GM19238 (cell line): ENCODE results near the gene ETFDH.
"Not testable (repeated sequence)": the region's sequence is repeated elsewhere in the genome, so short reads cannot be mapped to it uniquely, and the experiment has no call there.

Experiments
- DNase-seq: peaks from one replicate; pipeline ENCODE4 v3.0.0; 2011; ENCODE audit warnings: low spot score; ENCODE audit not compliant: insufficient read length

Gene ETFDH

DNA sequence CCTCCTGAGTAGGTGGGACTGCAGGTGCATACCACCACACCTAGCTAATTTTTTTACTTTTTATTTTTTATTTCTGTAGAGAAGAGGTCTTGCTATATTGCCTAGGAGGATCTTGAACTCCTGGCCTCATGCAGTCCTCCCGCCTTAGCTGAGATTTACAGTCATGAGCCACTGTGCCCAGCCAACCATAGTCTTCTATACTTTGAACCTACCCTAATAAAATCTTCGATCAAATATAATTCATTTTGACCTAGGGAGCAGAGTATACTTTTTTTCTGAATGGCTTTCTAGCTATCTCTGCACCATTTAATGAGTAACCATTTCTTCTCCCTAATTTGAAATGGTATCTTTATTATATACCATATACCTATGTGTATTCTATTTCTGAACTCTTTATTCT is 6.7 kb downstream of the ETFDH start:
- no peak for DNase-seq

DNA sequence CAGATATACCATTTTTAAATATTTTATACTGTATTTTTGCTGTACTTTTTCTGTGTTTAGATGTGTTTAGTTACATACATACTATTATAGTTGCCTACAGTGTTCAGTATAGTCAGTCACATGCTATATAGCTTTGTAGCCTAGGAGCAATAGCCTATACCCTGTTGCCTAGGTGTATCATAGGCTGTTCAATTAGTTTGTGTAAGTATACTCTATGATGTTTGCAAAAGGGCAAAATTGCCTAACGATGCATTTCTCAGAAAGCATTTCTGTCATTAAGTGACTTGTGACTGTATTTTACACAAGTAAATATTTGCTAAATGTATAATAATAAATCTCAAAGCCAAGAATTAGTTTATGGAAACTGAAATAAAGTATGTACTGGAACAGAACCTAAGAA is 9.5 kb downstream of the ETFDH start:
- DNase-seq: no peak

DNA sequence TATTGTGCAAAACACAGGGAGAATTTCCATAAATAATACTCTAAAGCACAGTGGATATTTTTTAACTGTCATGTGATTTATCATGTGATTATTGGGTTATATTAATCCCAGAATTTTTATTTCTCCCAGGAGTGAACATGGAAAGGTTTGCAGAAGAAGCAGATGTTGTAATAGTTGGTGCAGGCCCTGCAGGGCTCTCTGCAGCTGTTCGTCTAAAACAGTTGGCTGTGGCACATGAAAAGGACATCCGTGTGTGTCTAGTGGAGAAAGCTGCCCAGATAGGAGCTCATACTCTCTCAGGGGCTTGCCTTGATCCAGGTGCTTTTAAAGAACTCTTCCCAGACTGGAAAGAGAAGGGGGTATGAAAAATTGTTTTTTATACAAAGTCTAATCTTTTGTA is 10.0 kb downstream of the ETFDH start:
- no peak for DNase-seq

DNA sequence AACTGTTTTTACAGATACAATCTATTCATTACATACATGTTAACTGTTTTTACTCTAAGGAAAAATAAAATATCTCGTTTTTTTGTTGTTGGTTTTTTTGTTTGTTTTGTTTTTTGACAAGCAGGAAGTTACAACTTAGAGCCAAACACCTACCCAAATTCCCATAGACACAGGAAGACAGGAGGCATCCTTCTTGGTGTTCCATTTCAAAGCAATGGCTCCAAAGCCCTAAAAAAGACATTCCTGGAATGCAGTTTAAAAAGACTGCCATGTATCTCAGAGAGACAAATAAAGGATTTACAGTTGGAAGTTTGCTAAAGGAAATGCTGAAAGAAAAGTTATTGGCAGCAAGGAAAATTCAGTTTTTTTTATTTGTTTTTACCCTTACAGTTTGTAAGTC is 16.7 kb downstream of the ETFDH start:
- DNase-seq: no peak

DNA sequence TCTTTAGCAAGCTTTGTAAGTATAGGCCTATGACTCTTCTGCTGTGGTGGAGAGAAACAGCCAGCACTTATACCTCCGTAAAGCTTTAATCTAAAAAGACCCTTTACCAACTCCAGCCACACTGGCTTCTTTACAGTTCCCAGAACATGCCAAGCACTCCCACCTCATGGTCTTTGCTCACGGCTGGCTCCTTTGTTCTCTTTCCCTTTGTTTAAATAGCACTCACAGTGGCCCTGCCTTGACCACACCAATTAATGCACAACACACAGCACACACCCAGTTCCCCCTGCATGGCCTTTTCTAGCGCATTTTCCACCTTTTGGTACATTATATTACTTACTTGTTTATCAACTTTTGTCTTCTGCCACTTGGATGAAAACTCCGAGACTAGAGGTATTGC is 32.2 kb downstream of the ETFDH start:
- DNase-seq: no peak

DNA sequence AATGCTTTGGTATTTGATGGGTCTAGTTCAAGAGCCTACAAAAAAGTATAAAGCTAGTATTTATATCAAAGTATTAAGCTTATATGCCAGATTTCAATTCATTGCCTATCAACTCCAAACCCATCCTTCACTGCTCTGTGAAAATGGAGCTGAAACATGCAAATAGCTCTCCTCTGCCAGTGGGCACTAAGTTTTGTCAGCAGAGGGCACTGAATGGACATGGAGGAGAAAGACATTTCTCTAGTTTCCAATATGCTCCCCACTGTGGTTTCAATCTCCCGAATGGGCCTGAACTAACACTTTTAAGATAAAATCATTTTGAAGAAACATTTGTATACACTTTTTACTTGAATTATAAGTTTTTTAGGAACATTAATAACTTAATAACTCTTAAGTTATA is 38.7 kb downstream of the ETFDH start:
- no peak for DNase-seq

DNA sequence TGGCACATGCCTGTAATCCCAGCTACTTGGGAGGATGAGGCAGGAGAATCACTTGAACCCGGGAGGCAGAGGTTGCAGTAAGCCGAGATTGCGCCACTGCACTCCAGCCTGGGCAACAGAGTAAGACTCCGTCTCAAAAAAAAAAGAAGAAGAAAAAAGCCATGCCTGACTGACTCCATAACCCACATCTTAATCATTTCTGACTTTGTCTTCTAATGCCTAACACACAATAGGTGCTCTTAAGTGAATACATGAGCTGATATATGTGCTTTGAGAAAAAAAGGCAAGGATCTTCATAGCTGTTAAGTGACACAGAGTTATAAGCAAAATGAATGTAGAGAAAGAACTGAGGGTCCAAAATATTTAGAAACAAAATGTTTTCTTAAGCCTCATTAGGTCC is 40.5 kb downstream of the ETFDH start:
- not testable (repeated sequence) for DNase-seq

DNA sequence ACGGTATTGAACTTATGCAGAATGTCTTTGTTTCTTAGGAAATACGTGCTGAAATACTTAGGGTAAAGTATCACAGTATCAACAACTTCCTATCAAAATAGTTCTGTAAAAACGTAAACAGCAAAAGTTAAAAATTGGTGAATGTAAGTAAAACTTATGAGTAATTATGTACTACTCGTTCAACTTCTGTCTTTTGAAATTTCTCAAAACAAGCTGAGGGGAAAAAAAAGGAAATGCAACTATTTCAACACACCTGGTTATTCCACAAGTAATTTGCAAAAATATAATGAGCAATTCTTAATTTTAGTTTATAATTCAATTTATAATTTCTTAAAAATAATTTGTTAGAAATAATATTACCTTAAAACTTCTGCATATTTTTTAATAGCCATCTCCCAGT is 42.8 kb downstream of the ETFDH start:
- DNase-seq: no peak

DNA sequence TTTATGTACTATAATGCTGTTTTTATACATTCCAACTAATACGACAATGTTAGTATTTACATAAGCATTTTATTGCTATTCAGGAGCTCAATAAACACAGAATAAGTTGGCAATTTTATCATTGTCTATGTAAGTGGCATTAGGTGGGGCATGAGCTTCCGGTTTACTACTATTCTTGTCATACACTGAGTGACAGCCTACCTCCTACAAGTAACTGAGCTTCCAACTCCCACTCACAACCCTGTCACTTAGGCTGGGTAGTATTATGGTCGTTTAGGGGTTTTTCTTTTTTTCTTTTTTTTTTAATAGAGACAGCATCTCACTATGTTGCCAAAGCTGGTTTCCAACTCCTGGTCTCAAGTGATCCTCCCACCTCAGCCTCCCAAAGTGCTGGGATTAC is 43.7 kb downstream of the ETFDH start:
- no peak for DNase-seq

DNA sequence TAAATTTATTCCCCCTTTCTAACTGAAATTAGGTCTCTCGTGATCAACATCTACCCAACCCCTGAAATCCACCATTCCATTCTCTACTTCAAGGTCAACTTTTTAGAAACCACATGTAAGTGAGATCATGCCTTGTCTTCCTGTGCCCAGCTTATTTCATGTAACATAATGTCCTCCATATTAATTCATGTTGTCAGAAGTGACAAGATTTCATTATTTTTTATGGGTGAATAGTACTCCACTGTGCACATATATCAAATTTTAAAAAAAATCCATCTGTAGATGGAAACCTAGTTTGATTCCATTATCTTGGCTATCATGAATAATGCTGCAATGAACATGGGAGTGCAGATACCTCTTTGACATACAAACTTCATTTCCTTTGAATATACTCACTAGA is 49.6 kb downstream of the ETFDH start:
- no peak for DNase-seq

DNA sequence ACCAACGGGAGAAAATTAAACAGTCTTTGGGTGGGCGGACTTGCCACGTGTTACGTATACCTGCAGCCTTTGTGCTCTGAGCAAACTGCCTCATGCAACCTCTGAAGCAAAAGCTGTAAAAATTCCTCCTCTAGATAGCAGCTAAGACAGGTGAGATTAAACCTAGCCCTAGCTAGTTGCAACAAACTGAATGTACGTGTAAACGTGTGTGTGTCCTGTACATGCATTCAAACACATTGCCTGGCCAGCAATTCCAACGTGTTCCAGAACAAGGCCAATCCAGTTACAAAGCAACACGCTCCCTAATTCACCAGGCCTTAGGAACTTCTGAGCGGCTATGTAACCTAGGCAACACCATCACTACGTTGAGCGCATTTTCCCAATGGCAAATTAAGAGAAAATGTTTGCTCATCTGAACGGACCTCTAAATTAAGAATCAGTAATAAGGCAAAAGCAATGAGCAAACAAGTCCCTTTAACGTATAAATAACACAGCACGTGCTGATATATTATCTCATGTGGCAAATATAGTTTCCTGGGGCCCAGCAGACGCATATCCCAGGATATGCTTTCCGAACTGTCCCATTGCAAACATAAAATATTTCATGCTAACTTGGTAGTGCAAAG is 50.3 kb downstream of the ETFDH start:
- DNase-seq: no peak

DNA sequence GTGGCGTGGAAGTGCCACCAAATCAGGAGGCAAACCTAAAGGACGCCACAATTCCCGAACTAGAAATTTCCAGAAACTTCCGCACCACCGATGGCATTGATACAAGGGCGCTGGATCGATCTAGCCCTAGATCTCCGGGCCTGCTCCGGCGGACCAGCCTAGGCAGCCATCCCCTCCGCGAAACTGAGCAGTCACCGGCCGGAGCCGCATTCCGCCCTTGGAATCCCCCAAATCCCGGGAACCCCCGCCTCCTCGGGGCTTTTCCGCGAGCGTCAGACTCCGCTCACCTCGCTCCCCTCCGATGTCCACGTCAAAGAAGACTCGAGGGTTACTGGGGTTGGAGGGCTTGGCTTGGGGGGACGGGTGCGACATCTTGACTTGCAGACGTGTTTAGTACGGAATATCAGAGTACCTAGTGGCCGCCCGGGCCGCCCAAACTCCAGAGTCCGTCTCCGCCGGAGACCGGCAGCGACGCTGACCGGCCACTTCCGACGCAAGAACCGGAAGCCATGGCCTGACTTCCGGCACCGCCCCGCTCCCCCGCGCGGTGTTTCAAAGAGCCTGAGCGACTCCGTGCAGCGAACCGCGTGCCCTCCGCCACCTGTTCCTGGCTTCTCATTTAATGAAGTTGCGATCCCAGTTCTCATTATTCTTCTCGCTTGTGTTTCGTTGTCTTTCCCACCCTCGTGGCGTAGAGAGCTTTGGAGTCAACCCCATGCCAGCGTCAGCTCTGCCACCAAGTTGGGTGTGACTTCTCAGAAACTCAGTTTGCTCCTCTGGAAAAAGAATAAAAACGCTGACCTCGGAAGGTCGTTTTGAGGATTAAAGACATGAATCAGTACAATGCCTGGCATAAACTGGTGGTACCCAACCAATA is 51.1 kb downstream of the ETFDH start, which contains the start of gene PPID:
TSS of gene PPID (minus strand) at position 480 of the 877 bp plus-strand sequence. CDS start at position 372, 108 bp downstream.
- peak; percentile 74 for DNase-seq

DNA sequence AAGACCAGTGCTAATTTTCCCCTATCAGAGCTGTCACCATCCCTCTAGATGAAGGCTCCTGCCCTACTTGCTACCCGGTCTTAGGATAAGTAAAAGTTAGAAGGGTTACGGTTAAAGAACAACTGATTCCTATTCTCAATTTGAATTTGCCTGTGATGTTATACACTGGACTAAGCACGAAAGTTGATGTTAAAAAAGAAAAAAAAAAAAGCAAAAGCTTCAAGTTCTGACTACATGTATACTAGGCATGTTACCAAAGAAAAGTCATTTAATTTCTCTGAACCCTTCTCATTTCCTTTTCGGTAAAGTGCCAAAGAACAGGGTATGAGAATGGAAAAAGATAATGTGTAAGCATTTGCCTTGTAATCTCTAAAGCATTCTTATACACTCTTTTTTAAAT is 52.5 kb downstream of the ETFDH start:
- no peak for DNase-seq

DNA sequence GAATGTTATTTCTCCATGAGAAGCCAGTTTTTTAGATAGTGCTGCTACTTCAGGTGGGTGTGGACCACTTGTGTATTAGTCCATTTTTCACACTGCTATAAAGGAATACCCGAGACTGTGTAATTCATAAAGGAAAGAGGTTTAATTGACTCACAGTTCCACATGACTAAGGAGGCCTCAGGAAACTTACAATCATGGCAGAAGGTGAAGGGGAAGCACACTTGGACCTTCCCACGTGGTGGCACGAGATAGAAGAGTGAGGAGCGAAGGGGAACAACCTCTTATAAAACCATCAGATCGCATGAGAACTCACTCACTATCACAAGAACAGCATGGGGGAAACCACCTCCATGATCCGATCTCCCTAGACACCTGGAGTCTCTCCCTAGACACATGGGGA is 54.5 kb downstream of the ETFDH start:
- no peak for DNase-seq

DNA sequence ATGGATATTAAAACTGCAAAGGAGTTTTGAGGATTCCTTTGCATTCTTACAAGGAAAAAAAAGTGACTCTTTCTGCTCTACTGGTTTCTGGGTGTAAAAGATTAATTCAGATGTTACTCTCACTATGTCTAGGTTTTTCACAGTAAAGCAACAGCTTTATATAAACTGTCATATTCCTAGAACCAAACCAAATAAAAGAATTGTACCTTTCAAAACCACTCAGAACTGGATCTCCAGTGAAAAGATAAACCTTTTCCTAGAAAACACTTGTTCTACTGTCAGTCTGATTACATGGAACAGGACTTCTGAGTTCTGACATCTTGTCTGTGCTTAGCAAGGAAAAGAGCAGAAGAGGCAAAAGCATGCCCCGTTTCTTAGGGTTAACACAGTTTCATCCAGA is 56.1 kb downstream of the ETFDH start:
- DNase-seq: no peak

DNA sequence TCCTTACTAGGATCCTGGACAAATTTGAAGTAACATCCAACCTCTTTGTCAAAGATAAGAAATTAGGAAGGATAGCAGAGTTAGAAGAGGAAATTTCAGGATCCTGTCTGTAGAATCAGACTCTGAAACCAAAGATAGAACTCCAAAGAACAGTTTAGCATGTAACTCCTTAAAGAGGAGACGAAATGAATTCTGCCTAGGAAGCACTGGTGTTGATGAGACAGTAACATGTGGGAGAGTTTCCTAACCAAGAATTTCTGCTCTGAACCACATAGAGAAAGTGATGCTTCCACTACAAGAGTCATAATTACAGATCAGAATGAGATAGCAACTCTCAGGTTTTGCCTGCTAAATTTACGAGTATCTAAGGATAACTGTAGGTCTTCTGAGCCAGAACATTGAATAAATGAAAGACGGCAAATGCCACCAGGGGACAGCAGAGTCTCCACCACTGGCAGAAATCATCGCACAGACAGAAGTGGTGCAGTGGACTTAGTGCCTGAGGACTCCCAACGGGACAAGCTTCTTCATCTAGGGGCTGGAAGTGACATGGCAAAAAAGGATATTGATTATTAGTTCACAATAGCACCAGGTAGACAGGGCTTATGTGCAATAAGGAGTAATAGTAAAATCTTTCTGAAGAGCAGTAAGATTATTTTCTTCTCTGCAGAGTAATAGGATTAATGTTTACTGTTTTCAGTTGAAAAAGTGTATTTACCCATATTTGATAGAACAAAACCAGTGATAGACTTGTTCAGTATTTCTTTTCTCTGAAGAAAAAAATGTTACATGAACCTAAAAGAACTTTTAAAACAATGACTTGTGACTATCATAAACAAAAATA is 57.8 kb downstream of the ETFDH start:
- DNase-seq: peak; percentile 39

DNA sequence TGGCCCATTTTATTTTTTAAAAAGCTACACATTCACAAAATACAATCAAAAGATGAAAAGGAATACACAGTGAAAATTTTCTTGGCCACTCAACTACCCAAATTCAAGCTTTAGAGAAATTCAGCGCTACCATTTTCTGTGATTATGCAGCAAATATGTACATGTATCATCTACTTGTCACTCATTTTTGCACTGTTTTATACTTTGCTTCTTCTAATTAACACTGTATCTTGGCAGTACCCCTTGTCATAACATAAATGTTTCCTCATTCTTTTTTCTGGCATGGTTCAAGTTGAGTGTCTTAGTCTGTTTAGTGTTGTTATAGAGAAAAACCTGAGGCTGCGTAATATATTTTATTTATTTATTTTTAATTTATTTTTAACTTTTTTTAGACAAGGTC is 66.8 kb downstream of the ETFDH start:
- DNase-seq: no peak

DNA sequence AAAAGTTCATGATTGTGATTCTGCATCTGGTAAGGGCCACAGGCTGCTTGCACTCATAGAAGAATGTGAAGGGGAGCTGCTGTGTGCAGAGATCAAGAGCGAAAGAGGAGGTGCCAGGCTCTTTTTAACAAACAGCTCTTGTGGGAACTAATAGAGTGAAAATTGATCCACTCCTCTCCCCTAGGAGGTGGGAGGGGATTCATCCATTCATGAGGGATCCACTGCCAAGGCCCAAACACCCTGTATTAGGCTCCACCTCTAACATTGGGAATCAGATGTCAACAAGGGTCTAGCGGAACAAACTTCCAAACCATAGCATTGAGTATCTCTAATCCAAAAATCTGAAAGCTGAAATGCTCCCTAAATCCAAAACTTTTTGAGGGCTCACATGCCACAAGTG is 67.5 kb downstream of the ETFDH start:
- DNase-seq: no peak

DNA sequence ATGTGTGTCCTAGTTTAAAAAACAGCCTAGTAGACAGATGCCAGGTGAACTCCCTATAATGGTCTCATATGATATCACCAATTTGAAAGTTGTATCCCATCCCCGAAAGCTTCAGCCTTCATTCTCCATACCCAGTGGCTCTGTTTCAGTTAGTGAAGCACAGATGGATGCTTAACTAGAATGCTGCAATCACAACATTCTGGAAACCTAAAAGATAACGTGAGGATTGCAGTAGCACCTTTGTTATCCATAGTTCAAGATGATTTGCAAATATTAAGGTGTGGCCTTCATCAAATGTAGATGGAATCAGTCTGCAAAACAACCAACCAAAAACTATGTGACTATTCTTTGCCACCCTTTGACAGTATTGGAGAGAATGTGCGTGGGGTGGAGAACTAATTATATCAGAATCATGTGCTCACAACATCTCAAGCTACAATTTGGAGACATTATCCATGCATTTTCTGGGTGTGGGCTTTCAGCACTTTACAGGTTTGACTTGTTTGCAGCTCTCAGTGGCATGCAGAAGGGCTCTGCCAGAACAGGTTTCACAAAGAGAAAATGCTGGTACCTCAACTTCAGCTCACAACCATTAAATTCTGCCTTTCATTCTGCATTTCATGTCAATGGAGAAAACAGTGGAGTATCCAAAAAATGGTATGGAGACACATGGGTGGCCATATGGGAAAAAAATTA is 69.4 kb downstream of the ETFDH start:
- no peak for DNase-seq

DNA sequence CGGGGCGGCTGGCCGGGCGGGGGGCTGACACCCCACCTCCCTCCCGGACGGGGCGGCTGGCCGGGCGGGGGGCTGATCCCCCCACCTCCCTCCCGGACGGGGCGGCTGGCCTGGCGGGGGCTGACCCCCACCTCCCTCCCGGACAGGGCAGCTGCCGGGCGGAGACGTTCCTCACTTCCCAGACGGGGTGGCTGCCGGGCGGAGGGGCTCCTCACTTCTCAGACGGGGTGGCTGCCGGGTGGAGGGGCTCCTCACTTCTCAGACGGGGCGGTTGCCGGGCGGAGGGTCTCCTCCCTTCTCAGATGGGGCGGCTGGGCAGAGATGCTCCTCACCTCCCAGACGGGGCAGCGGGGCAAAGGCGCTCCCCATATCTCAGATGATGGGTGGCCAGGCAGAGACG is 74.4 kb downstream of the ETFDH start:
- DNase-seq: not testable (repeated sequence)

DNA sequence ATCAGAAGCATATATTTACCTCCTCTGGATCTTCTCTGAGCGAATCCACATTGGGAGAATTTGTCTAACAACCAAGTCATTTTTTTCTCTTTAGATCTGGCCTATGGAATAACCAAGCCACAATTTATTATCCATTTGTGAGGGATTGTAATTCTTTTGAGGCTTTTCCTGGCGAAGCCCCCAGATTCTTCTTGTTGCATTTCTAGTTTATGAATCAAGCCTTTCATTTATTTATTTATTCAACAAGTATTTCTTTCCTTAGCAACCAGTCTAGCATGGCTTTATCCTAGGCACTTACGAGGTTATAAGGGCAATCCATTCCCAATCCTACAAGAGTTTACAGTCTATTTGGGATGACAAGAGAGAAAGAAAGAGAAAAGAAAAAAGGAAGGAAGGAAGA is 78.3 kb downstream of the ETFDH start:
- no peak for DNase-seq
